MM.1S (cell line): Measurements from ENCODE around the gene GJA4.

Experiments used
- CTCF ChIP-seq: fragments of 300-600 bp; sonication (generic); IDR thresholded peaks from 2 replicates; pipeline ENCODE4 v1.5.1; 2016; ENCODE audit warnings: antibody characterized with exemption, low read length, mixed read lengths
- EZH2 ChIP-seq: fragments of 300-600 bp; sonication (generic); optimal IDR thresholded peaks from 2 replicates; pipeline ENCODE3; 2017; ENCODE audit warnings: low read depth, mild to moderate bottlenecking, antibody characterized with exemption, low read length, mixed read lengths

- TF ChIP-seq CTCF (no peak), EZH2 (no peak)
Measured at GRCh38 chr1:34808051-34808810, 15.4 kb downstream of the GJA4 start.
